SH-SY5Y (cell line): ENCODE data around the gene AGAP1.

ENCODE experiments used
- GATA2 ChIP-seq: IDR thresholded peaks from 2 replicates; pipeline ENCODE4 v1.6.1; 2011; ENCODE audit warnings: mild to moderate bottlenecking, low read depth, low read length
- GATA3 ChIP-seq: IDR thresholded peaks from 2 replicates; pipeline ENCODE4 v1.6.1; 2011; ENCODE audit warnings: low read depth, mild to moderate bottlenecking, low read length, moderate library complexity

- TF ChIP-seq GATA2 (no peak), GATA3 (no peak)
Observed at GRCh38 chr2:236049981-236050380, 556.1 kb downstream of the AGAP1 start.
